ENCODE measurements around the gene ADGRA1.
"Not testable (repeated sequence)": the region's sequence is repeated elsewhere in the genome, so short reads cannot be mapped to it uniquely, and the experiment has no call there.

The ADGRA1 gene

GRCh38 chr10:133162910-133163856, 75.5 kb downstream of the ADGRA1 start:
- no peak for DNase-seq (ENCODE audit: low read depth in 2 of 2)

GRCh38 chr10:133163889-133164815, 76.4 kb downstream of the ADGRA1 start:
- DNase-seq (ENCODE audit: low read depth in 2 of 2), result no peak

DNA sequence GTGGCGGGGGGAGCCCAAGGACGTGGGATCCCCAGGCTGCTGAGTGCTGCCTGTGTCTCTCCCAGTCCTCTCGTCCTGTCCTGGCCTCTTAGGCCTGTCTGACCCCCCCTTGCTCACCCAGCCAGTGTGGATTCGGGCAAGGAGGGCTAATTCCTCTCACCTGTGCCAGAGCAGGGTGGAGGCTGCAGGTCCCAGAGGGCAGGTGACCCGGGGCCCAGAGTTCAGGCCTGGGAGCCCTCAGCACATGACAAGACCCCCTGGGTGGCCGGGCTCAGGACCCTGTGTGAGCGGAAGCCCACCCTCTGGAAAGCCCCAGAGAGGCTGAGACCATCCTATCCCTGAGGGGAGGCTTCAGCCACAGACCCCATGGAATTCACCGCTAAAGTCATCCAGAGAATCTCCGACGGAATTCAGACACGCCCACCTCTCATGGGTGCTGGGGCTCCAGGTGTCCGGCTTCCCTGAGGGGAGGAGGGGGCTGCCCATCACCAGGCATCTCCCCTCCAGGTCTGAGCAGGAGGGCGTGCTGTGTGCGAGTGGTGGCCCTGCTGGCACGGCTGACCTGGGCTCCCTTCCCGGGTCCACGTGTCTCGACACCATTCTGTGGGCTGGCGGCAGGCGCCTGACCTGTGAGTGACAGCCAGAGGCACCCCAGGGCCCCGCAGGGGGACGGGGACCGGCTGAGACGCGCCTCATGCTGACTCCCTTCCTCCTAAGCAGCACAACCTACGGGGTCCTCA, 77.3 kb downstream of the ADGRA1 start:
- no peak for DNase-seq (ENCODE audit: low read depth in 2 of 2)

GRCh38 chr10:133165556-133166503, 78.1 kb downstream of the ADGRA1 start:
- DNase-seq (ENCODE audit: low read depth in 2 of 2), result no peak

DNA sequence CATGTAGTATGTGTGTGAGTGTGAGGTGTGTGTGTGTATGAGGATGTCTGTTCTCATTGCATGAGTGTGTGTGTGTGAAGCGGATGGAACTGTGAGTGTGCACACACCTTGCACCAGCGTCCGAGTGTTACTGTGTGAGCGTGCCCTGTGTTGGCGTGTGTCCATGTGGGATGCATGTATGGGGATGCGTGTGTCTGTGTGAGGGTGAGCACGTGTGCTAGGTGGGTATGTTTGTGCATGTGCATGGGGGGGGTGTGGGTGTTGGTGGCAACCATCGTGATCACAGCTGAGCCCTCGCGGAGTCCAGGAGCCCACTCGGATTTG, 78.7 kb downstream of the ADGRA1 start:
- no peak for DNase-seq (ENCODE audit: low read depth in 2 of 2)

DNA sequence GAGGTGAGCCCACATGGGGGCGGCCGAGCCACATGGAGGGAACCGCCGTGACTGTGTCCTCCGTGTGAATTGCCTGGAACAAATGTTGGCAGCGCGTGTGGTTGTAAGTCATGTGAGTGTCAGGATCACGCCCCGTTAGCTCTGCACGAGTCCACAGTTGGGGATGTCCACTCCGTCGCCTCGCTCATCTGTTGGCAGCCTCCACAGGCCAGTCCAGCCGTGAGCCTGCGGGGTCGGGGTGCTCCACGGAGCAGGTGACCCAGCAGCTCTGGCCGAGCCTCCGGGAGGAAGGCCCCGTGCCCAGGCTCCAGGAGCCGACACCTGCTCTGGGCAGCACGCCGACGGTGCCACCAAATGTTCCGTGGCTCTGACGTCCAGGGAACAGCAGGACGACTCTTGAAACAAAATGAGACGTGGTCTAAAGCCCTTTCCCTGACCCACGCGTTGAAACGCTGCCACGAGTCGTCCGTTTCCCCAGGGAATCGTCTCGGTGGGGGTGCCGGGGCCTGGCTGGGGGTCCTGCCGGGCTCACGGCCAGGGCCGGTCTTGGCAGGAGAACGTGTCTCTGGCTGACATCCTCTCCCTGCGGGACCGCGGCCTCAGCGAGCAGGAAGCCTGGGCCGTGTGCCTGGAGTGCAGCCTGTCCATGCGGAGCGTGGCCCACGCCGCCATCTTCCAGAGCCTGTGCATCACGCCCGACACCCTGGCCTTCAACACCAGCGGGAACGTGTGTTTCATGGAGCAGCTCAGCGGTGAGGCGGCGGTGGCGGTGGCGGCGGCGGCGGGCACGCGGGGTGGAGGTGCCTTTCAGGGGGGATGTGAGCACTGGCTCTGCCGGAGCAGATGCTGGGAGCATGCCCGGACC, 79.3 kb downstream of the ADGRA1 start:
- no peak for DNase-seq (ENCODE audit: low read depth in 2 of 2)

DNA sequence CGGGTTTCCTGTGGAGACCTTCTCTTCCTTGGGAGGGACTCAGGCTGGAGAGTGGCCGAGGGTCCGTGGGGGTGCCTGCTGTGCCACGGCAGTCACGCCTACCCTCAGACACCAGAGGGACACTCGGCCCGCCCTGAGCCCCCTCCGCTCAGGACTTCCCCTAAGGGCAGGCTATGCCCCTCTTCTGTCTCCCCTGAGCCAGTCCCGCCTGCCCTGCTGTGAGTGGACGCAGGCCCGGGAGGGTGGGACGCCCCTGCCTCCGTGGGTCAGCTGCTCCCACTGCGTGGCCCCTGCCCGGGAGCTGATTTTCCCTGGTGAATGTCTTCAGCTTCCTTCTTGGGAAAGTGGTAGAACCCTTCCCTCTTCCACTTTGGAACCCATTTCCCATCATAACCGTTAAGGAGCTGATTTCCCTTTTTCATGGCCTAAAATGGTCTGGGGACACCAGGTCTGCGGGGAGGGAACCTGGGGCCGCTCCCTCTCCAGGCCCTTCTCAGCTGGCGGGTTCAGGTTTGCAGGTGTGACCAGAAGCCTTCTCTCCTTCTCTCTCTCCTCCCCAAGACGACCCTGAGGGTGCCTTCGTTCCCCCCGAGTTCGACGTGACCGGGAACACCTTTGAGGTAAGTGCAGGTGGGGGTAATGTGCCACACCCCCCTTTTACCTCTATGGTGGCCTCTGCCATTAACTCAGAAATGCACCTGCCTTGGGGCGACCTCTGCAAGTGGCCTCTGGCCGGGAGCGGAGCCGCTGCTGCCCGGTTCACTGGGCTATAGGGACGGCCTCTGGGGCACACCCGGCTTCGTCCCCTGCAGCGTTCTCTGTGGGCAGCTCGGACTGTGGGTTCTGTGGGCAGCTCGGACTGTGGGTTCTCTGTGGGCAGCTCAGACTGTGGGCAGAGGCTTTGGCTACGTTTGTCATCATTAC, 80.2 kb downstream of the ADGRA1 start:
- no peak for DNase-seq (ENCODE audit: low read depth in 2 of 2)

- DNase-seq (ENCODE audit: low read depth in 2 of 2), result no peak
Measured at GRCh38 chr10:133168617-133169031, 80.9 kb downstream of the ADGRA1 start.

DNA sequence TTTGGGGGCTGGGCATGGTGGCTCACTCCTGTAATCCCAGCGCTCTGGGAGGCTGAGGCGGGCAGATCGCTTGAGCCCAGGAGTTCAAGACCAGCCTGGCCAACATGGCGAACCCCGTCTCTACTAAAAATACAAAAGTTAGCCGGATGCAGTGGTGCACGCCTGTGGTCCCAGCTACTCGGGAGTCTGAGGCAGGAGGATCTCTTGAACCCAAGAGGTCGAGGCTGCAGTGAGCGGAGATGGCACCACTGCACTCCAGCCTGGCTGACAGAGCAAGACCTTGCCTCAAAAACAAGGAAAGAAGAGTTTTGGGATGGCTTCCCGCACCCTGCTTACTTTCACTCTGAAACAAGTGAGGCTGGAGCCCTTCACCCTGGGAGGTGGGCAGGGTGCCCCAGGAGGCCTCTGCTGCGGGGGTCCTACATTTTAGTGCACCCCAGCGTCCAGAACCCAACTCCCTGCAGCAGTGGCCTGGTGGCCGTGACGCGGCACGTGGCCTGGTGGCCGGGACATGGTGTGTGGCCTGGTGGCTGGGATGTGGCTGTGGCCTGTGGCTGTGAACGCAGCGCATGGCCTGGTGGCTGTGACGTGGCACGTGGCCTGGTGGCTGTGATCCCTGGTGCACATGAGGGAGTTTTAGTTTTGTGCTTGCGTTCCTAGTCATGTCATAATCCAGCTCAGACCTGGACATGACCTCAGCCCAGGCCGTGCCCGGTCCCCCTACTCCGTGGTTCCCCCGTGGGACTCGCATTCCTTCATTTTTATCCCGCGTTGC, 81.6 kb downstream of the ADGRA1 start:
- no peak for DNase-seq (ENCODE audit: low read depth in 2 of 2)

- DNase-seq (ENCODE audit: low read depth in 2 of 2), result no peak
Measured at GRCh38 chr10:133170092-133170491, 82.4 kb downstream of the ADGRA1 start.

GRCh38 chr10:133173860-133174640, 86.3 kb downstream of the ADGRA1 start:
- DNase-seq (ENCODE audit: low read depth in 2 of 2), result no peak

- DNase-seq (ENCODE audit: low read depth in 2 of 2), result no peak
Measured at GRCh38 chr10:133174689-133175263, 87.1 kb downstream of the ADGRA1 start.

DNA sequence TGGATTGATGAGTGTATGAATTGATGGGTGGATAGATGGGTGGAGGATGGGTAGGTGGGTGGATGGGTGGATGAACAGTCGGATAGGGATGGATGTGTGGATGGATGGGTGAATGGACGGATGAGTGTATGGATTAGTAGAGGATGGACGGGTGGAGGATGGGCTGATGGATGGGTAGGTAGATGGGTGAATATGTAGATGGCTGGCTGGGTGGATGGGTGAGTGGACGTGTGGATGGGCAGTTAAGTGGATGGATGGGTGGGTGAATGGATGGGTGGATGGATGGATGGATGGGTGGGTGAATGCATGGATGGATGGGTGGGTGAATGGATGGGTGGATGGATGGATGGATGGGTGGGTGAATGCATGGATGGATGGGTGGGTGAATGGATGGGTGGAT, 87.9 kb downstream of the ADGRA1 start:
- not testable (repeated sequence) for DNase-seq (ENCODE audit: low read depth in 2 of 2)

GRCh38 chr10:133176546-133176945, 88.8 kb downstream of the ADGRA1 start:
- DNase-seq (ENCODE audit: low read depth in 2 of 2), result no peak

DNA sequence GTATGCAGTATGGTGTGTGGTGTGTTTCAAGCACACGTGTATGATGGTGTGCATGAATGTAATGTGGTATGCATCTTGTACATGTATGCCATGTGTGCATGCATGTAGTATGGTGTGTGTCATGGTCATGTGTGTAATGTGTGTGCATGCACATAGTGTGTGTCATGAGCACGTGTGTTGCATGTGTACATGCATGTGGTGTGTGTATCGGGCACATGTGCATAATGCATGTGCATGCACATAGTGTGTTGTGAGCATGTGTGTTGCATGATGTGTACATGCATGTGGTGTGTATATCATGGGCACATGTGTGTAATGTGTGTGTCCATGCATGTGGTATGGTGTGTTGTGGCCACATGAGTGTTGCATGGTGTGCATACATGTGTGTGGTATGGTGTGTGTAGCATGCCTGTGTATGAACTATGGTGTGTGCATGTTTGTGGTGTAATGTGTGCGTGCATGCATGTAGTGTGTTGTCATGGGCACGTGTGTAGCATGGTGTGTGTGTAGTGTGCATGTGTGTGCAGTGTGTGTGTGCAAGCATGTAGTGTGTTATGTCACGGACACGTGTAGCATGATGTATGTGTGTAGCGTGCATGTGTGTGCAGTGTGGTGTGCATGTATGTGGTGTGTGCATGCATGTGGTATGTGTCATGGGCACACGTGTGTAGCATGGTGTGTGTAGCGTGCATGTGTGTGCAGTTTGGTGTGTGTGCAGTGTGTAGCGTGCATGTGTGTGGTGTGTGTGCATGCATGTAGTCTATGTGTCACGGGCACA, 89.8 kb downstream of the ADGRA1 start:
- no peak for DNase-seq (ENCODE audit: low read depth in 2 of 2)

Measured in stimulated activated CD4-positive, alpha-beta T cell treated with anti-CD3 and anti-CD28 coated beads, Interleukin-4, amount 100 ng/mL, for 48 hours (primary cell).